ENCODE results near the gene DNM3. TPM values are rescaled to one million over a fixed set of nuclear protein-coding genes. Genes with fewer than 3 reads are reported as not detected.

DNM3 gene
- total and polyA plus RNA-seq, 4 donors = 2.6 to 16.2 (median 5.1) TPM; not detected in 1

- Histone ChIP-seq H3K27ac (ENCODE audit: low read depth in 1 of 2, low read length in 2 of 2) (peak overlapping the region in 1 of 2 donors; percentile 72), H3K36me3 (ENCODE audit: control insufficient read depth in 1 of 2, insufficient read depth in 2 of 2, low read length in 1 of 2) (no peaks in the 10 kb centered on the region), H3K27me3 (ENCODE audit: control insufficient read depth in 1 of 2, insufficient read depth in 2 of 2, low read length in 1 of 2) (no peaks in the 10 kb centered on the region), H3K4me3 (ENCODE audit: low read length in 2 of 2) (peak overlapping the region in 1 of 2 donors; percentile 26), H3K4me1 (ENCODE audit: control insufficient read depth in 1 of 2, insufficient read depth in 2 of 2, low read length in 2 of 2) (no peaks in the 10 kb centered on the region), H3K9me3 (ENCODE audit: control insufficient read depth, low read length) (no peaks in the 10 kb centered on the region)
- WGBS, 2 donors = 33 to 36% methylated on average over 3 of the region's 3 CpGs
- no peak for DNase-seq
- intact Hi-C loops (cut with DNase I) = loop anchor here (5.0 to 10.0 kb wide), 4 partner anchors 68 to 143 kb away; no protein-coding TSS in a partner anchor
- ATAC-seq (ENCODE audit: low FRiP score) = no peak
Measured at GRCh38 chr1:172254521-172255222, 413.4 kb downstream of the DNM3 start.

- no peaks in the 10 kb centered on the region for H3K9me3 ChIP-seq (ENCODE audit: control insufficient read depth, low read length)
- ATAC-seq (ENCODE audit: low FRiP score) = no peak
- intact Hi-C loops (cut with DNase I) = loop anchor here (5.0 to 10.0 kb wide), 3 partner anchors 70 to 142 kb away; no protein-coding TSS in a partner anchor
- peak overlapping the region in 1 of 2 donors; percentile 26 for H3K4me3 ChIP-seq (ENCODE audit: low read length in 2 of 2)
- H3K36me3 ChIP-seq (ENCODE audit: control insufficient read depth in 1 of 2, insufficient read depth in 2 of 2, low read length in 1 of 2) = no peaks in the 10 kb centered on the region
- H3K27ac ChIP-seq (ENCODE audit: low read depth in 1 of 2, low read length in 2 of 2) = peak overlapping the region; percentile 57 to 72
- no peaks in the 10 kb centered on the region for H3K4me1 ChIP-seq (ENCODE audit: control insufficient read depth in 1 of 2, insufficient read depth in 2 of 2, low read length in 2 of 2)
- H3K27me3 ChIP-seq (ENCODE audit: control insufficient read depth in 1 of 2, insufficient read depth in 2 of 2, low read length in 1 of 2) = no peaks in the 10 kb centered on the region
- DNase-seq = no peak
Measured at GRCh38 chr1:172255223-172255560, 413.9 kb downstream of the DNM3 start.

- no peak for DNase-seq
- intact Hi-C loops (cut with DNase I) = no loop called here
- 99 to 100% methylated on average over 1 of the region's 1 CpG for WGBS, 2 donors
- Histone ChIP-seq H3K27ac (ENCODE audit: low read depth in 1 of 2, low read length in 2 of 2) (no peak overlapping the region), H3K4me1 (ENCODE audit: control insufficient read depth in 1 of 2, insufficient read depth in 2 of 2, low read length in 2 of 2) (peaks cover 0 to 2% of the 10 kb centered on the region in 2 donors), H3K9me3 (ENCODE audit: control insufficient read depth, low read length) (no peaks in the 10 kb centered on the region), H3K27me3 (ENCODE audit: control insufficient read depth in 1 of 2, insufficient read depth in 2 of 2, low read length in 1 of 2) (no peaks in the 10 kb centered on the region), H3K36me3 (ENCODE audit: control insufficient read depth in 1 of 2, insufficient read depth in 2 of 2, low read length in 1 of 2) (no peaks in the 10 kb centered on the region), H3K4me3 (ENCODE audit: low read length in 2 of 2) (no peak overlapping the region)
- no peak for ATAC-seq (ENCODE audit: low FRiP score)
Measured at GRCh38 chr1:172265905-172266304, 424.6 kb downstream of the DNM3 start.

GRCh38 chr1:172266528-172267174, 425.4 kb downstream of the DNM3 start:
- no peaks in the 10 kb centered on the region for H3K36me3 ChIP-seq (ENCODE audit: control insufficient read depth in 1 of 2, insufficient read depth in 2 of 2, low read length in 1 of 2)
- no peaks in the 10 kb centered on the region for H3K9me3 ChIP-seq (ENCODE audit: control insufficient read depth, low read length)
- H3K27ac ChIP-seq (ENCODE audit: low read depth in 1 of 2, low read length in 2 of 2) = no peak overlapping the region
- peaks cover 0 to 2% of the 10 kb centered on the region in 2 donors for H3K4me1 ChIP-seq (ENCODE audit: control insufficient read depth in 1 of 2, insufficient read depth in 2 of 2, low read length in 2 of 2)
- intact Hi-C loops (cut with DNase I) = no loop called here
- no peak for DNase-seq
- H3K27me3 ChIP-seq (ENCODE audit: control insufficient read depth in 1 of 2, insufficient read depth in 2 of 2, low read length in 1 of 2) = no peaks in the 10 kb centered on the region
- 97 to 100% methylated on average over 1 of the region's 1 CpG for WGBS, 2 donors
- ATAC-seq (ENCODE audit: low FRiP score) = no peak
- no peak overlapping the region for H3K4me3 ChIP-seq (ENCODE audit: low read length in 2 of 2)

GRCh38 chr1:172268237-172268636, 426.9 kb downstream of the DNM3 start:
- WGBS, 2 donors = 93 to 95% methylated on average over 3 of the region's 3 CpGs
- DNase-seq (no peak), ATAC-seq (ENCODE audit: low FRiP score) (no peak)
- Histone ChIP-seq H3K9me3 (ENCODE audit: control insufficient read depth, low read length) (no peaks in the 10 kb centered on the region), H3K27ac (ENCODE audit: low read depth in 1 of 2, low read length in 2 of 2) (no peak overlapping the region), H3K27me3 (ENCODE audit: control insufficient read depth in 1 of 2, insufficient read depth in 2 of 2, low read length in 1 of 2) (no peaks in the 10 kb centered on the region), H3K4me1 (ENCODE audit: control insufficient read depth in 1 of 2, insufficient read depth in 2 of 2, low read length in 2 of 2) (peaks cover 0 to 2% of the 10 kb centered on the region in 2 donors), H3K4me3 (ENCODE audit: low read length in 2 of 2) (no peak overlapping the region), H3K36me3 (ENCODE audit: control insufficient read depth in 1 of 2, insufficient read depth in 2 of 2, low read length in 1 of 2) (no peaks in the 10 kb centered on the region)
- intact Hi-C loops (cut with DNase I) = no loop called here

- intact Hi-C loops (cut with DNase I) = no loop called here
- no peak for DNase-seq
- Histone ChIP-seq H3K4me3 (ENCODE audit: low read length in 2 of 2) (no peak overlapping the region), H3K27me3 (ENCODE audit: control insufficient read depth in 1 of 2, insufficient read depth in 2 of 2, low read length in 1 of 2) (no peaks in the 10 kb centered on the region), H3K27ac (ENCODE audit: low read depth in 1 of 2, low read length in 2 of 2) (no peak overlapping the region), H3K4me1 (ENCODE audit: control insufficient read depth in 1 of 2, insufficient read depth in 2 of 2, low read length in 2 of 2) (peaks cover 0 to 2% of the 10 kb centered on the region in 2 donors), H3K36me3 (ENCODE audit: control insufficient read depth in 1 of 2, insufficient read depth in 2 of 2, low read length in 1 of 2) (no peaks in the 10 kb centered on the region), H3K9me3 (ENCODE audit: control insufficient read depth, low read length) (no peaks in the 10 kb centered on the region)
- WGBS, 2 donors = 57 to 59% methylated on average over 5 of the region's 5 CpGs
- ATAC-seq (ENCODE audit: low FRiP score) = no peak
Measured at GRCh38 chr1:172269084-172269483, 427.8 kb downstream of the DNM3 start.

GRCh38 chr1:172269644-172270043, 428.3 kb downstream of the DNM3 start:
- H3K4me1 ChIP-seq (ENCODE audit: control insufficient read depth in 1 of 2, insufficient read depth in 2 of 2, low read length in 2 of 2) = peaks cover 0 to 2% of the 10 kb centered on the region in 2 donors
- no peaks in the 10 kb centered on the region for H3K36me3 ChIP-seq (ENCODE audit: control insufficient read depth in 1 of 2, insufficient read depth in 2 of 2, low read length in 1 of 2)
- 89% methylated on average over 3 of the region's 3 CpGs for WGBS, 2 donors
- H3K4me3 ChIP-seq (ENCODE audit: low read length in 2 of 2) = no peak overlapping the region
- DNase-seq (no peak), ATAC-seq (ENCODE audit: low FRiP score) (no peak)
- intact Hi-C loops (cut with DNase I) = no loop called here
- H3K27me3 ChIP-seq (ENCODE audit: control insufficient read depth in 1 of 2, insufficient read depth in 2 of 2, low read length in 1 of 2) = no peaks in the 10 kb centered on the region
- H3K9me3 ChIP-seq (ENCODE audit: control insufficient read depth, low read length) = no peaks in the 10 kb centered on the region
- H3K27ac ChIP-seq (ENCODE audit: low read depth in 1 of 2, low read length in 2 of 2) = no peak overlapping the region

GRCh38 chr1:172270605-172271004, 429.3 kb downstream of the DNM3 start:
- Histone ChIP-seq H3K27ac (ENCODE audit: low read depth in 1 of 2, low read length in 2 of 2) (no peak overlapping the region), H3K4me1 (ENCODE audit: control insufficient read depth in 1 of 2, insufficient read depth in 2 of 2, low read length in 2 of 2) (peaks cover 0 to 2% of the 10 kb centered on the region in 2 donors), H3K4me3 (ENCODE audit: low read length in 2 of 2) (peak overlapping the region in 1 of 2 donors; percentile 26), H3K36me3 (ENCODE audit: control insufficient read depth in 1 of 2, insufficient read depth in 2 of 2, low read length in 1 of 2) (no peaks in the 10 kb centered on the region), H3K27me3 (ENCODE audit: control insufficient read depth in 1 of 2, insufficient read depth in 2 of 2, low read length in 1 of 2) (no peaks in the 10 kb centered on the region), H3K9me3 (ENCODE audit: control insufficient read depth, low read length) (no peaks in the 10 kb centered on the region)
- DNase-seq = no peak
- no peak for ATAC-seq (ENCODE audit: low FRiP score)
- intact Hi-C loops (cut with DNase I) = no loop called here
- WGBS, 2 donors = 4 to 6% methylated on average over 3 of the region's 3 CpGs

GRCh38 chr1:172272087-172272486, 430.8 kb downstream of the DNM3 start:
- no peaks in the 10 kb centered on the region for H3K36me3 ChIP-seq (ENCODE audit: control insufficient read depth in 1 of 2, insufficient read depth in 2 of 2, low read length in 1 of 2)
- intact Hi-C loops (cut with DNase I) = no loop called here
- no peak overlapping the region for H3K27ac ChIP-seq (ENCODE audit: low read depth in 1 of 2, low read length in 2 of 2)
- no peaks in the 10 kb centered on the region for H3K27me3 ChIP-seq (ENCODE audit: control insufficient read depth in 1 of 2, insufficient read depth in 2 of 2, low read length in 1 of 2)
- no peaks in the 10 kb centered on the region for H3K9me3 ChIP-seq (ENCODE audit: control insufficient read depth, low read length)
- 0% methylated on average over 1 of the region's 1 CpG for WGBS, 2 donors
- no peak for DNase-seq
- peaks cover 0 to 2% of the 10 kb centered on the region in 2 donors for H3K4me1 ChIP-seq (ENCODE audit: control insufficient read depth in 1 of 2, insufficient read depth in 2 of 2, low read length in 2 of 2)
- H3K4me3 ChIP-seq (ENCODE audit: low read length in 2 of 2) = no peak overlapping the region
- no peak for ATAC-seq (ENCODE audit: low FRiP score)
